Measurements from ENCODE around the gene TMEM39B.
A peak's percentile ranks its signal among the peaks of the same experiment; 100 is the strongest.

The TMEM39B gene

DNA sequence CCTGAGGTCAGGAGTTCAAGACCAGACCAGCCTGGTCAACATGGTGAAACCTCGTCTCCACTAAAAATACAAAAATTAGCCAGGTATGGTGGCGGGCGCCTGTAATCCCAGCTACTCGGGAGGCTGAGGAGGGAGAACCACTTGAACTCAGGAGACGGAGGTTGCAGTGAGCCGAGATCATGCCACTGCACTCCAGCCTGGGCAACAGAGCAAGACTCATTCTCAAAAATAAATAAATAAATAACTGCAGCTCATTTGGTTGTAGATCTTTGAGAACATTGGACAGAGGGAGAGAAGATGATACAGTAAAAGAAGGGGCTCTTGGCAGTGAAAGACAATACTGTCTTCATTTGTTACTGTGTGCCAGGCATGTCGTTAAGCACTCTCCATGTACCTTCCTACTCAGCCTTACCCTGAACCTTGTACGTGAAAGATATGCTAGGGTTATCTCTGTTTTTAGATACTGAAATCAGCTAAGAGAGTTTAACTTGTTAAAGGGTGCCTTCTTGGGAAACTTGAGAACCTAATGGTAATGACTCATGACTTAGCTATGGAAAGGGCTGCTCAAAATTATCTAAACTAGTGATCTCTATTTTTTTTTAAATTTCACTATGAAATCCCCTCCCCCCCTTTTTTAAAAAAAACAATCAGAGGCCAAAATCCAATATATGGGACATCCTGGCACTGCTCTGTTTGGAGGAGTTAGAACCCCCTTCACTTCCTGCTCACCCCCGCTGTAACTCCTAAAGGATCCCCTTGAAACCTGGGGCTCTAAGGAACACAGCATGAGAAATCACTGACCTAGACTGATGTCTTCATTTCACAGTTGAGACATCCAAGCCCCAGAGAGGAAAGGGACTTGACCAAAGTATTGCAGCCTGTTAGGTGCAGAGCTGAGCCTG, 28.3 kb downstream of the TMEM39B start:
- no peak overlapping the region for H3K4me3 ChIP-seq (ENCODE audit: control insufficient read depth, low read depth, low read length)
- TF ChIP-seq, protein P1, sequence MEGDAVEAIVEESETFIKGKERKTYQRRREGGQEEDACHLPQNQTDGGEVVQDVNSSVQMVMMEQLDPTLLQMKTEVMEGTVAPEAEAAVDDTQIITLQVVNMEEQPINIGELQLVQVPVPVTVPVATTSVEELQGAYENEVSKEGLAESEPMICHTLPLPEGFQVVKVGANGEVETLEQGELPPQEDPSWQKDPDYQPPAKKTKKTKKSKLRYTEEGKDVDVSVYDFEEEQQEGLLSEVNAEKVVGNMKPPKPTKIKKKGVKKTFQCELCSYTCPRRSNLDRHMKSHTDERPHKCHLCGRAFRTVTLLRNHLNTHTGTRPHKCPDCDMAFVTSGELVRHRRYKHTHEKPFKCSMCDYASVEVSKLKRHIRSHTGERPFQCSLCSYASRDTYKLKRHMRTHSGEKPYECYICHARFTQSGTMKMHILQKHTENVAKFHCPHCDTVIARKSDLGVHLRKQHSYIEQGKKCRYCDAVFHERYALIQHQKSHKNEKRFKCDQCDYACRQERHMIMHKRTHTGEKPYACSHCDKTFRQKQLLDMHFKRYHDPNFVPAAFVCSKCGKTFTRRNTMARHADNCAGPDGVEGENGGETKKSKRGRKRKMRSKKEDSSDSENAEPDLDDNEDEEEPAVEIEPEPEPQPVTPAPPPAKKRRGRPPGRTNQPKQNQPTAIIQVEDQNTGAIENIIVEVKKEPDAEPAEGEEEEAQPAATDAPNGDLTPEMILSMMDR (IDR thresholded peaks at IDR 0.05; ENCODE audit: control insufficient read depth, insufficient read depth, low read depth, low read length, missing control alignments), result no peak
- peak; percentile 45 for DNase-seq (ENCODE audit: low read depth)

DNA sequence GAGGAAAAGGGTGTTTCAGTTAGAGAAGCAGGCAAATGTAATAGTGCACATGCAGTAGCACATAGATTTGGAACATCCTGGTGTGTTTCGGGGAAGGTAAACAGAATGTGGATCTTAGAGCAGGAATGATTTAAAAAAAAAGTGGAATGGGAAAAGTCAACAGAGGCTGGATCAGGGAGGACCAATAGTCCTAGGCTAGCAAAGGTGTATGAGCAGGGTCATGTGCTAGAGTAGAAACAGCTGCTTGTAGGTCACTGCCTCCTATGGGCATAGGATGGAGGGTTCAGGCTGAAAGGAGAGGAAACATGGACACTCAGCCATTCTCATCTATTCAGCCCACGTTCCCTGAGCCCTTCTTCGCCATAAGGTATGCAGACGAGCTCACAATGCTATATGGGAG, 31.4 kb downstream of the TMEM39B start:
- TF ChIP-seq, protein P1 (IDR thresholded peaks at IDR 0.05; ENCODE audit: control insufficient read depth, insufficient read depth, low read depth, low read length, missing control alignments), result no peak
- no peak for DNase-seq (ENCODE audit: low read depth)
- H3K4me3 ChIP-seq (ENCODE audit: control insufficient read depth, low read depth, low read length), result no peak overlapping the region

GRCh38 chr1:32105338-32105737, 32.6 kb downstream of the TMEM39B start:
- TF ChIP-seq, protein P1 (IDR thresholded peaks at IDR 0.05; ENCODE audit: control insufficient read depth, insufficient read depth, low read depth, low read length, missing control alignments), result no peak
- no peak overlapping the region for H3K4me3 ChIP-seq (ENCODE audit: control insufficient read depth, low read depth, low read length)
- DNase-seq (ENCODE audit: low read depth), result no peak

DNA sequence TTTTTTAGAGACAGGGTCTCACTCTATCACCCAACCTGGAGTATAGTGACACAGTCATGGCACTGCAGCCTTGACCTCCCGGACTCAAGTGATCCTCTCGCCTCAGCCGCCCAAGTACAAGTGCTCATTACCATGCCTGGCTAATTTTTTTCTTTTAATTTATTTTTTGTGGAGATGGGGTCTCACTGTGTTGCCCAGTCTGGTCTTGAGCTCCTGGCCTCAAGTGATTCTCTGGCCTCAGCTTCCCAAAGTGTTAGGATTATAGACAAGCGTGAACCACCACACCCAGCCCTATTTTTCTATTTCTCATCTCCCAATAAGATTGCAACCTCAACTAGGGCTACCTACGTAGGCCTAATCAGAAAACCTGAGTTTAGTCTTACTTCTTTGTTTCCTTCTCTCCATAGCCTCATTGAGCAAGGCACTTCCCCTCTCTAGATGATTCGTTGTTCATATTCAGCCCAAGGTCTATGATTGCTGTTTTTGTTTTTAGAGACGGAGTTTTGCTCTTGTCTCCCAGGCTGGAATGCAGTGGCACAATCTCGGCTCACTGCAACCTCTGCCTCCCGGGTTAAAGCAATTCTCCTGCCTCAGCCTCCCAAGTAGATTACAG, 34.0 kb downstream of the TMEM39B start:
- TF ChIP-seq, protein P1 (IDR thresholded peaks at IDR 0.05; ENCODE audit: control insufficient read depth, insufficient read depth, low read depth, low read length, missing control alignments), result no peak

DNA sequence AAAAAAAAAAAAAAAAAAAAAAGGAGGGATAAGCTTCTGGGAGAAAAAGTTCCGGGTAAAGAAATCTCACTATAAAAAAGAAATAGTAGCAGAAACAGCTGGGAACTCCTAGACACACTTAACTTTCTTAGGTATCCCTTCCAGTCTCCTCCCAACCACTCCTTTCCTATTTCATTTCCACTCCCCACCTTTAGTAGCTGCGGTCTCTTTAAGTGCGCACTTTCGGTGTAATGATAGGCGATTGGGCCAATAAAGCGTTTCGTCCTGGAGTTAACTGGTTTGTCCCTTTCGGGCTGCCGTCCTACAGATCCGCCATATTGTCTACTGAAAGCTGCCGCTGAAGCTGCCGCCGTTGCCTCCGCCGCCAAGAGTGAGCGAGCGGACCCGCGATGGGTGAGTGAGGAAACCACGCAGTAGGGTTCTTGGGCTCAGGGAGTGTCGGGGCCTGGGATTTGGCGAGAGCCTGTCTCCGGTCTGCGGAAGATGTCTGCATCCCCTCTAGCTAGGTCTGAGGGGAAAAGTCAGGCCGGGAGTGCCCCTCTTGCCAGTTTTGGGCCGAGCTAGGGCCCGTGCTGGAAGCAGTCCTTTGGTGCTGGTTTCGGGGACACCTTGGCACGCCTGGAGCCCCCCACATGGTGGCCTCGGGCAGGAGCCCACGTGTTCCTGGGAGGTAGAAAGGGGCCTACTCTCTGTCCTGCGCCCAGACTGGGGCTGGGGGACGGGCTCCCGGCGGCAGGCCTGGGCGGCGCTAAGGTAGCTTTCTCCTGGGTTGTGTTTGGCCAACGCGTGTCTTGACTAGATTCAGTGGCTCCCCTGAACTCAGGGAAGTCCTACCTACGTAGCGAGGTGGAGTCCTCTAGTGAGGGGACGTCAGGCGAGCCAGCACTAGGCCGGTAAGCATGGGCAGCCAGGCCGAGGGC, 35.3 kb downstream of the TMEM39B start, which contains the start of gene KPNA6:
KPNA6 (plus strand) TSS at position 315 of the 920 bp plus-strand sequence; CDS start at position 390, 75 bp downstream.
- TF ChIP-seq, protein P1 (IDR thresholded peaks at IDR 0.05; ENCODE audit: control insufficient read depth, insufficient read depth, low read depth, low read length, missing control alignments), result no peak
- H3K4me3 ChIP-seq (ENCODE audit: control insufficient read depth, low read depth, low read length), result peak within 1 kb of the TSS; percentile 91
- peak; percentile 93 for DNase-seq (ENCODE audit: low read depth)

More for the DNA sequence above, 34.0 kb downstream of the TMEM39B start:
- no peak for DNase-seq (ENCODE audit: low read depth)
- H3K4me3 ChIP-seq (ENCODE audit: control insufficient read depth, low read depth, low read length), result no peak overlapping the region

DNA sequence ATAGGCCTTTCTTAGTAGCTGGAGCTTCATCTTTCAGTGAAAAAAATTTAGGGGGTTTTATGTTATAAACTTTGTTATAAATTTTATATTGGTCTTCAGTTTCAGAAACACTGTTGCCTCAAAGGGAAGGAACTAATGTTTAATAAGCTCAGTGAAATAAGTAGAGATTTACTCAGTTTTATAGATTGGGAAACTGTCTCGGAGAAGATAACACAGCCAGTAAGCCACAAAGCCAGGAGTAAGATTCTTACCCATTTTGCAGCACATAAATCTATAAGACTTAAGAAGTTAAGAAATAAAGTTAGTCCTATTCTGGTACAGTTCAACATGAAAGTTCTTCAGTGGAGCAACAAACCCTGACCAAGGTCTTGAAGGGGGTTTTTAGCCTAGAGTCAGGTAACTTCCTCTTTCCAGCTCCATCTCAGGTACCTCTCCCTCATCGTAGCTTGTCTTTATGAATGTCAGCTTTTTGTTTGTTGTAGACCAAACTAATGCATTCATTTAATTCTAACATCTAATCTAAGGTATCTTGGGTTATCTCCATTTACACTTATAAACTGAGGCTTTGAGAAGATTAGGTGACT, 38.4 kb downstream of the TMEM39B start:
- no peak overlapping the region for H3K4me3 ChIP-seq (ENCODE audit: control insufficient read depth, low read depth, low read length)
- DNase-seq (ENCODE audit: low read depth), result no peak

More for the DNA sequence above, 38.4 kb downstream of the TMEM39B start:
- TF ChIP-seq, protein P1 (IDR thresholded peaks at IDR 0.05; ENCODE audit: control insufficient read depth, insufficient read depth, low read depth, low read length, missing control alignments), result no peak
